IMR-90 (cell line): ENCODE results near the gene MARCHF2.

ENCODE experiments used
- CTCF ChIP-seq: conservative IDR thresholded peaks from 2 replicates; pipeline ENCODE4 v1.5.1; 2012; ENCODE audit warnings: mild to moderate bottlenecking, low read depth, low read length, improper control_type of control experiment
- MAFK ChIP-seq: IDR thresholded peaks from 2 replicates; pipeline ENCODE4 v1.6.1; 2012; ENCODE audit warnings: low read depth, low read length, improper control_type of control experiment
- POLR2A ChIP-seq: IDR thresholded peaks from 2 replicates; pipeline ENCODE4 v1.6.1; 2012; ENCODE audit warnings: mild to moderate bottlenecking, low read depth, low read length
- RAD21 ChIP-seq: IDR thresholded peaks from 2 replicates; pipeline ENCODE4 v1.6.1; 2012; ENCODE audit warnings: low read length, improper control_type of control experiment
- RCOR1 ChIP-seq: IDR thresholded peaks from 2 replicates; pipeline ENCODE4 v1.6.1; 2012; ENCODE audit warnings: mild to moderate bottlenecking, low read length, improper control_type of control experiment; ENCODE audit not compliant: insufficient replicate concordance

DNA sequence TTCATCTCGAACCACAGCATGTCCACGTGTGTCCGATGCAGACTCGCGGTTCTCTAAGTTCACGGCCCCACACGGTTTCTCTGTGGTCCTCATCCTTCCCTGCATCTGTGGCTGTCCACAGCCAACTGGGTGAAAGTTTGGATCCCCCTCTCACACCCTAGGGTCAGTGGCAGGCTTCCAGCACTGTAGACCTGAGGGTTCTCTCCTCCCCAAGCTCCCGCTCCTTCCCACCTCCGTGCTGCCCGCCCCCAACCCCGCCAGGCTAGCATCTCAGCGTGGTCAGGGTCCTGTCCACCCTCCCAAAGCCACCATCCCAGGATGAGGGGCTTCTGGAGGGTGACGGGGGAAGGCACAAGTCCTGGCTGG is 46.2 kb upstream of the MARCHF2 start:
- TF ChIP-seq POLR2A (no peak), MAFK (no peak), CTCF (no peak), RAD21 (no peak), RCOR1 (no peak)
